ENCODE results near the gene IL16.
A peak's percentile ranks its signal among the peaks of the same experiment; 100 is the strongest.

The IL16 gene

GRCh38 chr15:81256916-81257315 lies 60.2 kb downstream of the IL16 start:
- no peak for DNase-seq (ENCODE audit: low spot score)

- no peak for DNase-seq (ENCODE audit: low spot score)
Observed at GRCh38 chr15:81257435-81257834, 60.8 kb downstream of the IL16 start.

GRCh38 chr15:81258455-81258854 lies 61.8 kb downstream of the IL16 start:
- DNase-seq (ENCODE audit: low spot score): no peak

GRCh38 chr15:81259760-81260298 lies 63.1 kb downstream of the IL16 start:
- no peak for DNase-seq (ENCODE audit: low spot score)

GRCh38 chr15:81261172-81261811 lies 64.6 kb downstream of the IL16 start:
- no peak for DNase-seq (ENCODE audit: low spot score)

GRCh38 chr15:81263477-81263876 lies 66.8 kb downstream of the IL16 start:
- no peak for DNase-seq (ENCODE audit: low spot score)

- no peak for DNase-seq (ENCODE audit: low spot score)
Observed at GRCh38 chr15:81264072-81264857, 67.6 kb downstream of the IL16 start.

- DNase-seq (ENCODE audit: low spot score): no peak
Observed at GRCh38 chr15:81265256-81265943, 68.7 kb downstream of the IL16 start.

- DNase-seq (ENCODE audit: low spot score): peak; percentile 88
Observed at GRCh38 chr15:81265944-81266775, 69.5 kb downstream of the IL16 start.

GRCh38 chr15:81268340-81268739 lies 71.7 kb downstream of the IL16 start:
- no peak for DNase-seq (ENCODE audit: low spot score)

GRCh38 chr15:81268881-81269601 lies 72.4 kb downstream of the IL16 start:
- no peak for DNase-seq (ENCODE audit: low spot score)

GRCh38 chr15:81270188-81270587 lies 73.5 kb downstream of the IL16 start:
- no peak for DNase-seq (ENCODE audit: low spot score)

- peak; percentile 65 for DNase-seq (ENCODE audit: low spot score)
Observed at GRCh38 chr15:81270781-81271491, 74.3 kb downstream of the IL16 start.

GRCh38 chr15:81271761-81272644 lies 75.3 kb downstream of the IL16 start:
- DNase-seq (ENCODE audit: low spot score): no peak

GRCh38 chr15:81273200-81273599 lies 76.5 kb downstream of the IL16 start:
- DNase-seq (ENCODE audit: low spot score): no peak

GRCh38 chr15:81273855-81274254 lies 77.2 kb downstream of the IL16 start:
- no peak for DNase-seq (ENCODE audit: low spot score)

GRCh38 chr15:81274255-81274654 lies 77.6 kb downstream of the IL16 start:
- DNase-seq (ENCODE audit: low spot score): no peak

GRCh38 chr15:81274931-81275707 lies 78.4 kb downstream of the IL16 start:
- peak; percentile 83 for DNase-seq (ENCODE audit: low spot score)
